Osteoblast (primary cell): Measurements from ENCODE around the gene MAD1L1. TPM values are rescaled to one million over a fixed set of nuclear protein-coding genes. Genes with fewer than 3 reads are reported as not detected.

Experiments
- DNase-seq: peaks from one replicate; pipeline ENCODE4 v3.0.0; 2011; ENCODE audit warnings: low spot score, mixed read lengths; ENCODE audit not compliant: insufficient read length; ENCODE audit errors: missing footprints
- H2AFZ ChIP-seq: 2 replicates; pipeline ENCODE4 v1.6.0; 2011; ENCODE audit warnings: mild to moderate bottlenecking, low read length
- H3K27ac ChIP-seq: 2 replicates; pipeline ENCODE4 v1.5.1; 2011; ENCODE audit warnings: mild to moderate bottlenecking, low read depth, low read length, moderate library complexity
- H3K27me3 ChIP-seq: 2 replicates; pipeline ENCODE4 v1.6.0; 2012; ENCODE audit warnings: mild to moderate bottlenecking, control low read depth, inconsistent platforms, low read length, moderate library complexity; ENCODE audit not compliant: insufficient read depth
- H3K36me3 ChIP-seq: 2 replicates; pipeline ENCODE4 v1.5.1; 2011; ENCODE audit warnings: mild to moderate bottlenecking, low read length, control low read depth, moderate library complexity; ENCODE audit not compliant: insufficient read depth
- H3K4me1 ChIP-seq: 2 replicates; pipeline ENCODE4 v1.5.1; 2011; ENCODE audit warnings: mild to moderate bottlenecking, low read length, control low read depth, moderate library complexity; ENCODE audit not compliant: insufficient read depth
- H3K4me2 ChIP-seq: 2 replicates; pipeline ENCODE4 v1.6.0; 2011; ENCODE audit warnings: mild to moderate bottlenecking, low read length; ENCODE audit not compliant: insufficient read depth
- H3K4me3 ChIP-seq: fragments of 200-600 bp; sonication (generic); 3 replicates; pipeline ENCODE4 v1.5.1; 2012; ENCODE audit warnings: mild to moderate bottlenecking, low read length, inconsistent platforms; ENCODE audit not compliant: insufficient read depth
- H3K79me2 ChIP-seq: 2 replicates; pipeline ENCODE4 v1.6.0; 2012; ENCODE audit warnings: mild to moderate bottlenecking, low read length, control low read depth, inconsistent platforms; ENCODE audit not compliant: insufficient read depth
- H3K9me3 ChIP-seq: 2 replicates; pipeline ENCODE4 v1.5.1; 2011; ENCODE audit warnings: low read depth, low read length, control low read depth
- H4K20me1 ChIP-seq: 2 replicates; pipeline ENCODE4 v1.6.0; 2012; ENCODE audit warnings: mild to moderate bottlenecking, low read length, control low read depth; ENCODE audit not compliant: insufficient read depth
- total RNA-seq: library from RNA; depleted of rRNA; stranded (reverse); fragments of >200 nt; gene quantifications from 2 replicates; pipeline ENCODE4 v1.2.3, GENCODE V29; 2012
- TF ChIP-seq, protein P1 (sequence below): IDR thresholded peaks from 2 replicates; pipeline ENCODE4 v1.5.1; 2011; ENCODE audit warnings: mild to moderate bottlenecking, low read depth, low read length, moderate library complexity; ENCODE audit errors: extremely low read depth

The MAD1L1 gene
- total RNA-seq, 1 donor, result 66.2 TPM

DNA sequence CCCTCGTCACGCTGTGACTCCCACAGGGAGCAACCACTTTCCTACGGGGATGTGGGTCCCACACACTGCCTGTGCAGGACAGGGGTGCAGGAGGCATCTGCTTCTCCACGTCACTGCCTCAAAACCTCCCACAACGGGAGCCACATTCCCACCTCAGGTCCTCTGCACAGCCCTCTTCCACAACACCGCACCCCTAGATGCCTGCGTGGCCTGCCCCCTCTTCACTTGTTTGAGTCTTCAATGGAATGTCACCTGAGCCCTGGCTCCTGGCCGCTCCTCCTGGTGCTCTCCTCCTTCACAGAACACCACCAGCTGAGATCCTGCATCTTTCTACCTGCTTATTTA lies 73.6 kb downstream of the MAD1L1 start:
- no peaks in the 10 kb centered on the region for H3K36me3 ChIP-seq
- no peak overlapping the region for H2AFZ ChIP-seq
- H3K4me1 ChIP-seq, result peaks cover 17% of the 10 kb centered on the region
- H3K9me3 ChIP-seq, result no peaks in the 10 kb centered on the region
- no peak for DNase-seq
- H3K4me2 ChIP-seq, result no peak overlapping the region
- no peaks in the 10 kb centered on the region for H3K27me3 ChIP-seq
- no peak overlapping the region for H3K4me3 ChIP-seq
- H4K20me1 ChIP-seq, result peaks cover 50% of the 10 kb centered on the region
- no peak overlapping the region for H3K27ac ChIP-seq
- TF ChIP-seq, protein P1, sequence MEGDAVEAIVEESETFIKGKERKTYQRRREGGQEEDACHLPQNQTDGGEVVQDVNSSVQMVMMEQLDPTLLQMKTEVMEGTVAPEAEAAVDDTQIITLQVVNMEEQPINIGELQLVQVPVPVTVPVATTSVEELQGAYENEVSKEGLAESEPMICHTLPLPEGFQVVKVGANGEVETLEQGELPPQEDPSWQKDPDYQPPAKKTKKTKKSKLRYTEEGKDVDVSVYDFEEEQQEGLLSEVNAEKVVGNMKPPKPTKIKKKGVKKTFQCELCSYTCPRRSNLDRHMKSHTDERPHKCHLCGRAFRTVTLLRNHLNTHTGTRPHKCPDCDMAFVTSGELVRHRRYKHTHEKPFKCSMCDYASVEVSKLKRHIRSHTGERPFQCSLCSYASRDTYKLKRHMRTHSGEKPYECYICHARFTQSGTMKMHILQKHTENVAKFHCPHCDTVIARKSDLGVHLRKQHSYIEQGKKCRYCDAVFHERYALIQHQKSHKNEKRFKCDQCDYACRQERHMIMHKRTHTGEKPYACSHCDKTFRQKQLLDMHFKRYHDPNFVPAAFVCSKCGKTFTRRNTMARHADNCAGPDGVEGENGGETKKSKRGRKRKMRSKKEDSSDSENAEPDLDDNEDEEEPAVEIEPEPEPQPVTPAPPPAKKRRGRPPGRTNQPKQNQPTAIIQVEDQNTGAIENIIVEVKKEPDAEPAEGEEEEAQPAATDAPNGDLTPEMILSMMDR, result no peak
- peaks cover 3% of the 10 kb centered on the region for H3K79me2 ChIP-seq

DNA sequence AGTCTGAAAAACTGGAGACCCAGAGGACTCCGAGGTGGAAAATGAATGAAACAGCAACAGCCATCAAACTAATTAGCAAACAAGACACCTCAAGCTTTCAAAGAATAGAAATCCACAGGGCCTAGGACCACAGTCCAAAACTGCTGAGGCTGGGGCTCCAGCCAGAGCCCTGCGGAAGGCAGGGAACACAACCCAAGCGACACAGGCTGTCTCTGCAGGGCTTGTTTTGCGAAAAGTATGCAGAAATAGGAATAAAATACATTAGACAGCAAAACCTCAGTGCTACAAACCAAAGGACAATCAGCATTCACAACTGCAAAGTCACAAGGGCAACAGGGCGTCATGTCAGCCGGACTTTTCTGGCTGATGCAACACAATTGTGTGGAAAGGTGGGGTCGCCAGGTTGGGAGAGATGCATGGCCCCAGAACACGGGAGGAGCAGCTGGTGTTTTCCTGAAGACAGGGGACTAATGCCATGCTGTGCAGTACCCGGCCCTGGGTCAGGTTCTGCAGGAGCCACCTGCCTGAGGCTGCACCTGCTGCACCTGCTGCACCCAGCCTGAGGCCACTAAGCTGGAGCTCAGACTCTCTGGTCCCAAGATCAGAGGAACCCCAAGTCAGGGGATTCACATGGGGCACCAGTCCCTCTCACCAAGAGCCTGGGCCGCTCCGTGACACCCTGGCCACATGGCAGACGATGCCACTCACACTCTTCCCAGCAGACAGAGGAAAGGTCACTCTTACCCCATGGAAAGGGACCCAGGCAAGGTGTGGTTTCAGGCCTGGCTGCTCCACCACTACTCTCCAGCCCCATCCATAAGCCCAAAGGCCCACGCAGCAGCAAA lies 74.2 kb downstream of the MAD1L1 start:
- DNase-seq, result peak; percentile 89
- H2AFZ ChIP-seq, result peak overlapping the region; percentile 12
- H3K79me2 ChIP-seq, result peaks cover 3% of the 10 kb centered on the region
- H3K4me1 ChIP-seq, result peaks cover 17% of the 10 kb centered on the region
- H3K4me2 ChIP-seq, result peak overlapping the region; percentile 22
- H3K9me3 ChIP-seq, result no peaks in the 10 kb centered on the region
- peak overlapping the region; percentile 45 for H3K27ac ChIP-seq
- no peaks in the 10 kb centered on the region for H3K27me3 ChIP-seq
- no peaks in the 10 kb centered on the region for H3K36me3 ChIP-seq
- peaks cover 46% of the 10 kb centered on the region for H4K20me1 ChIP-seq
- TF ChIP-seq, protein P1, result no peak
- H3K4me3 ChIP-seq, result no peak overlapping the region

DNA sequence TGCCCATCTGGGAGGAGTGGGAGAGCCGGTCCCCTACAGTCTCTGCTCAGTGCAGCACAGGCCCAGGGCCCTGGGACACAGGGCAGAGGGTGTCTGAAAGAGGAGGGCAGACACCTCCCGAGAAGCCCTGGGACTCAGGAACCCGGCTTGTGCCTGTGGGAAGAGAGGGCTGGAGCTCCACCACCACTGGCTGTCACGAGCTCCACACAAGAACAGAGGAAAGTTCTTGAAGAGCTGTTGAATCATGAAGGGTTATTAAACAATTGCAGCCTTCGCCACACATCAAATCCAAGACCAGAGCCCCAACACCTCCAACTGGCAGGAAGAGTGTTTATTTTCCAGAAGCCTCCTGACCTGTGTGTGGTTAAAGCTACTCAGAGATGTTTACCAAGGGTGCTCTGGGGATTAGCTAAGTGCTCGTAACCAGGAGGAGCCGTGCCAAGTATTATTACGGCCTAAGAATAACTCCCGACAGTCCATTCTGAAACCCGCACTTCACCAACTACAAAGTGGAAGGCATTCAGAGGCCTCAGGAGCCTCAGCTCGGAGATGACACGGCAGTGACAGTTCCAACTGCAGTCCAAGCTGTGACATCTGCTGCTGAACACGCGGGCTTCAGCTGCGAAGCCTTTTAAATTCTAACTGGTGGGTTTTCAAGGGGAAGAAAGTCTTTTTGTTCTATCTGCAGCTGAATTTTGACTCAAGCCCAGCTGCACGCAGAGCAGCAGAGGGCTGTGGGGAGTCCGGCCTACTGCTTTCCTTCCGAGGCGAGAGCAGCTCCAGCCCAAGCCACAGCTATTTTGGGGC lies 75.1 kb downstream of the MAD1L1 start:
- Histone ChIP-seq H3K27me3 (no peaks in the 10 kb centered on the region), H3K36me3 (no peaks in the 10 kb centered on the region), H3K4me2 (peak overlapping the region; percentile 22), H3K4me1 (peaks cover 17% of the 10 kb centered on the region), H2AFZ (peak overlapping the region; percentile 12), H4K20me1 (peaks cover 46% of the 10 kb centered on the region), H3K27ac (peak overlapping the region; percentile 54), H3K79me2 (peaks cover 3% of the 10 kb centered on the region), H3K4me3 (peak overlapping the region; percentile 8), H3K9me3 (no peaks in the 10 kb centered on the region)
- TF ChIP-seq, protein P1, result no peak
- DNase-seq, result peak; percentile 99
